Spleen (tissue), 7 donors: ENCODE data around the gene TMEM54.

Experiments
- CTCF ChIP-seq, 11 experiments: fragments of 200-600 bp in 7 of 11; fragments of 450-650 bp in 4 of 11; sonication (generic) in 4 of 11; IDR thresholded peaks in 8 of 11; conservative IDR thresholded peaks in 3 of 11; 1 replicate in 7 of 11; 2 replicates in 4 of 11; pipeline versions ENCODE4 v1.4.0 to v1.8.0; 2016 to 2021; ENCODE audit warnings: antibody characterized with exemption in 11 of 11, inconsistent platforms in 4 of 11, mild to moderate bottlenecking in 1 of 11
- POLR2A ChIP-seq, 3 donors: fragments of 450-650 bp; IDR thresholded peaks; one replicate each; pipeline ENCODE4 v1.5.1; 2017; ENCODE audit warnings: antibody characterized with exemption in 3 of 3, mild to moderate bottlenecking in 1 of 3
- POLR2AphosphoS5 ChIP-seq, 3 donors: sonication (generic); formaldehyde crosslinking; IDR thresholded peaks; one replicate each; pipeline ENCODE4 v1.5.1; 2017; ENCODE audit warnings: antibody characterized with exemption in 3 of 3
- donor health status: DM: no; HTN: no; CAD: no; lungs with moderate emphysema.
- donor health status: DM: no; HTN: no; CAD: no.
- donor health status: DM: no; HTN: no; CAD: no.

GRCh38 chr1:32860566-32860965 is 40.6 kb downstream of the TMEM54 start:
- TF ChIP-seq CTCF (IDR thresholded peaks at IDR 0.05 in 8 of 11, conservative IDR thresholded peaks at IDR 0.05 in 3 of 11) (no peak), POLR2A (IDR thresholded peaks at IDR 0.05) (no peak), POLR2AphosphoS5 (IDR thresholded peaks at IDR 0.05) (no peak)
